GM10266 (cell line): ENCODE data around the gene SAG.
A peak's percentile ranks its signal among the peaks of the same experiment; 100 is the strongest.

Source experiments
- DNase-seq: peaks from one replicate; pipeline ENCODE4 v3.0.0; 2012; ENCODE audit errors: extremely low spot score
- TF ChIP-seq, protein P1 (sequence below): IDR thresholded peaks from 2 replicates; pipeline ENCODE4 v1.5.1; 2012; ENCODE audit warnings: mild to moderate bottlenecking, low read depth; ENCODE audit not compliant: control insufficient read depth, insufficient read depth; ENCODE audit errors: missing control alignments

The SAG gene

DNA sequence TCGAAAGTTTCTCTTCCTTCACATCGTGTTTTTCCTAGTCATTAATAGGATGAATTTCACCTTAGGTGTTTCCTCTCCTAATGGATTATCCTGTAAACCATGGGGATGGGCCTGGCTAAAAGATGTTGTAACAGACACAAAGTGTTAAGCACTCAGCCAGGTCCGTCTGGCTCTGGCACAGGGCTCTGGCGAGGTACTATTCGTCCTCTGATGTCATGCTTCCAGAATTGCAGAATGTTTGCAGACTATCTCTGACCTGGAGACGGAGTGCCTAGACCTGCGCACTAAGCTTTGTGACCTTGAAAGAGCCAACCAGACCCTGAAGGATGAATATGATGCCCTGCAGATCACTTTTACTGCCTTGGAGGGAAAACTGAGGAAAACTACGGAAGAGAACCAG, 42.9 kb upstream of the SAG start:
- DNase-seq, result no peak
- TF ChIP-seq, protein P1, sequence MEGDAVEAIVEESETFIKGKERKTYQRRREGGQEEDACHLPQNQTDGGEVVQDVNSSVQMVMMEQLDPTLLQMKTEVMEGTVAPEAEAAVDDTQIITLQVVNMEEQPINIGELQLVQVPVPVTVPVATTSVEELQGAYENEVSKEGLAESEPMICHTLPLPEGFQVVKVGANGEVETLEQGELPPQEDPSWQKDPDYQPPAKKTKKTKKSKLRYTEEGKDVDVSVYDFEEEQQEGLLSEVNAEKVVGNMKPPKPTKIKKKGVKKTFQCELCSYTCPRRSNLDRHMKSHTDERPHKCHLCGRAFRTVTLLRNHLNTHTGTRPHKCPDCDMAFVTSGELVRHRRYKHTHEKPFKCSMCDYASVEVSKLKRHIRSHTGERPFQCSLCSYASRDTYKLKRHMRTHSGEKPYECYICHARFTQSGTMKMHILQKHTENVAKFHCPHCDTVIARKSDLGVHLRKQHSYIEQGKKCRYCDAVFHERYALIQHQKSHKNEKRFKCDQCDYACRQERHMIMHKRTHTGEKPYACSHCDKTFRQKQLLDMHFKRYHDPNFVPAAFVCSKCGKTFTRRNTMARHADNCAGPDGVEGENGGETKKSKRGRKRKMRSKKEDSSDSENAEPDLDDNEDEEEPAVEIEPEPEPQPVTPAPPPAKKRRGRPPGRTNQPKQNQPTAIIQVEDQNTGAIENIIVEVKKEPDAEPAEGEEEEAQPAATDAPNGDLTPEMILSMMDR, result no peak

DNA sequence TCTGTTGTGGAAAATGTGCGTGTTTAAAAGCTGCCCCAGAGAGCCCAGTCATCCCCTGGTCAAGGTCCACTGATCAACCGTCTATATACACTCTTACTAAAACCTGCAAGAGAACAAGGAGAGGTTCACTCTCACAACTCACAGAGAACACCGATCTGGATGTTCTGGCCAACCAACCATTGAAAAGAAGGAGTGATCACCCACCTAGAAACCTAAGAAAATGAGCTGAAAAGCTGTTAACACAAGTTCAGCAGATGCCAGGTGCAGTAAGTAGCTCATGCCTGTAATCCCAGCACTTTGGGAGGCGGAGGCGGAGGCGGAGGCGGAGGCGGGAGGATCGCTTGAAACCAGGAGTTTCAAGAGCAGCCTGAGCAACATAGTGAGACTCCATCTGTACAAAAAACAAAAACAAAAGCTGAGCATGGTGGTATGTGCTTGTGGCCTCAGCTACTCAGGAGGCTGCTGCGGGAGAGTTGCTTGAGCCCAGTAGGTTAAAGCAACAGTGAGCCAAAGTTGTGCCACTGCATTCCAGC, 41.7 kb upstream of the SAG start:
- DNase-seq, result no peak
- TF ChIP-seq, protein P1, result no peak

DNA sequence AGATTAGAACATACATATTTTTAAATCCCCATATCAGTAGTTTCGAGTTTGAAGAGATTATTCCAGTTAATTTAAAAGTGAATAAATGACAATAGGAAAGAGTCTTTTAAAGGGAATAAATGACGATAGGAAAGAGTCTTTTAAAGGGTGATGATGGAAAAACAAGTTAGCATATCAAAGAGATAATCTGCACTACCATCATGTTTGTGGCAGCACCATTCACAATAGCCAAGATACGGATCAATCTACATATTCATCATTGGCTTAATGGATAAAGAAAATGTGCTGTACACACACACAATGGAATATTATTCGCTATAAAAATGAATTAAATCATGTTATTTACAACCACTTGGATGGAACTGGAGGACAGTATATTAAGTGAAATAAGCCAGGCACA, 41.1 kb upstream of the SAG start:
- TF ChIP-seq, protein P1, result no peak
- DNase-seq, result no peak

DNA sequence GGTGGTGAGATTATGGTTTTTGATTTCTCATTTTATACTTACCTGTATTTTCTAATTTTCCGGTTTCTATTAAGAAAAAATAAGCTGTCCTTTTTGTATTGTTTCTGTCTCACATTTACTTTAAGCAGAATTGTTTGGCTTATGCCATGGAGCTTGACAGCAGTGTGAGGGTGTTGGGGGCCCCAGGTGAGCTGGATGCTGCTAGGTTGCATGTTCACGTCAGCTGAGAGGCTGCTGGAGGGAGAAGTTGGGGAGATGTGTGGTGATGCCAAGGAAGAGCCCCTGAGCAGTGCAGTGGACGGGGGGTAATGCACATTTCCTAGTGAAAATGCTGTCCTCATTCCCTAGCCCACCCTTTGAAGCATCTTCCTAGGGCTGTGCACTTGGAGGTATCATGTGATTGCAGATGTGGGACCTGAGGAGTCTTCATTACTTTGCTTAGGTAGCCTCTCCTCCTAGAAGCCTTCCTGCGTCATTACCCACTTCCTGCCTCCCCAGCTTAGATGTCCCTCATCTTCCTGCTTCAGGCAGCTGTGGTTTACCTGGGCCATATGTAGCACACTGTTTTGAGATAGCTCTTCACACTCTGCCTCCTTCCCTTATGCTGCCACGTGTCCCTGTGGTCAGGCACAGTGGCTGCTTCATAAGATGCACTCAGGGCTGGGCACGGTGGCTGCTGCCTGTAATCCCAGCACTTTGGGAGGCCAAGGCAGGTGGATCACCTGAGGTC, 39.9 kb upstream of the SAG start:
- peak; percentile 43 for DNase-seq
- TF ChIP-seq, protein P1, result no peak

DNA sequence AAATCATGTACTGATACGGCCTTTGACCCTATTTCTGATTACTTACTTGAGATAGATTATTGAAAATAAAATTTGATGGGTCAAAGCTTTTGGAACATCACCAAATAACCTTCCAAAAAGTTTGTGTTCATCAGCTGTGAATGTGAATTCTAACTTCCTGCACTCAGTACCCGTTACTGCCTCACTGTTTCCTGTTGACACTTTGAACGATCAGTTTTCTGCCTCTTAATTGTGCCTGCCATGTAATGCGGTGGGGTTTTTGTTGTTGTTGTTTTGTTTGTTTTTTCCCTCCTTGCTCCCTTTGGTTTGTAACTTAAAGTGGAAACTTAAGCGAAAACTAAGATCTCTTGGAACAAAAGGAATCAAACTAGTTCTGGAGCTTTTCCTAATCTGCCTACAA, 37.2 kb upstream of the SAG start:
- no peak for DNase-seq
- TF ChIP-seq, protein P1, result no peak

DNA sequence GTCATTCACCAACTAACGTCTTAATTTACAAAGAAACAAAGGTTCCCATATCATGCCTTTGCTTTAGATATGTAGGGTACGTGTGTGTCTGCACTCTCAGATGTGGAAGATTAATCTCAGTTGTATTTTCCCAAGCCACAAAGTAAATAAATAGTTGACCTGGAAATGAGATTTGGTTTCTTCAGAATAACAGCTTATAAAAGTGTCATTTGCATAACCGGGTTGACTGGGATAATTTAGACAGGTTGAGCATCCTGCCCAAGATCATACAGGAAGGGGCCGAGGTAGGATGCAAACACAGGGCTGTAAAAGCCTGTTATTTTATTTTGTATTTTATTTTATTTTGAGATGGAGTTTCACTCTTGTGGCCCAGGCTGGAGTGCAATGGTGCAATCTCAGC, 36.7 kb upstream of the SAG start:
- no peak for DNase-seq
- TF ChIP-seq, protein P1, result no peak

DNA sequence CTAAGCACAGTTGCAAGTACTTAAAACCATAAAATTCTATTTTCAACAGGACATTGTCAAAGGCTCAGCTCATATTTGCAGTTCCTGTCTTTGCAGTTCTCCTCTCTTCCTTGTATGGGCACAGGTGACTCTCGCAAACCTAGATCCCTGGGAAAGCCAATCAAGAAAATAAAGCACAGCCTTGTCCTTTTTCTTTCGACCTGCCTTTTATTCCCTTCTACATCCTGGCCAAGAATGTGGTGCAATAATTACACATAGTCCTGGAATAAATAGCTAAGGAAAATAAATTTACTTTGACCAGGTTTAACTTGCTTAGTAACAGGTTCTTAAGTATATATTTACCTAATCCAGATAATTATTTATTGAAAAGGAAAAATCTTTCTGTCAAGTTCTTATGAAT, 35.9 kb upstream of the SAG start:
- no peak for DNase-seq
- TF ChIP-seq, protein P1, result no peak
